Stimulated activated CD4-positive, alpha-beta T cell treated with anti-CD3 and anti-CD28 coated beads, Interleukin-1b, Interleukin-23, amount 100 ng/mL, for 4 hours (primary cell): ENCODE results near the gene EFCAB10.

Experiments used
- DNase-seq, 2 donors: peaks; one replicate each; pipeline ENCODE4 v3.0.0-alpha.2; 2020; ENCODE audit warnings: low read depth in 2 of 2

Gene EFCAB10

GRCh38 chr7:105581066-105581811, at the start of gene EFCAB10:
Gene EFCAB10, minus strand, starts transcription at chr7:105581493. Its CDS starts 30 bp downstream, at chr7:105581463.
- DNase-seq, result peak; percentile 4 to 26

- no peak for DNase-seq
Measured at GRCh38 chr7:105625986-105626385, 44.7 kb upstream of the EFCAB10 start.

GRCh38 chr7:105623906-105624305, 42.6 kb upstream of the EFCAB10 start:
- DNase-seq, result no peak

GRCh38 chr7:105623378-105623777, 42.1 kb upstream of the EFCAB10 start:
- DNase-seq, result no peak

- no peak for DNase-seq
Measured at GRCh38 chr7:105622106-105622731, 40.9 kb upstream of the EFCAB10 start.

- DNase-seq, result no peak
Measured at GRCh38 chr7:105621617-105622016, 40.3 kb upstream of the EFCAB10 start.

- DNase-seq, result no peak
Measured at GRCh38 chr7:105621176-105621575, 39.9 kb upstream of the EFCAB10 start.

- no peak for DNase-seq
Measured at GRCh38 chr7:105619590-105619989, 38.3 kb upstream of the EFCAB10 start.

GRCh38 chr7:105618016-105618296, 36.7 kb upstream of the EFCAB10 start:
- DNase-seq, result no peak

GRCh38 chr7:105617280-105618015, 36.2 kb upstream of the EFCAB10 start:
- DNase-seq, result no peak

GRCh38 chr7:105614341-105614840, 33.1 kb upstream of the EFCAB10 start:
- no peak for DNase-seq

- no peak for DNase-seq
Measured at GRCh38 chr7:105613611-105614330, 32.5 kb upstream of the EFCAB10 start.

GRCh38 chr7:105612806-105613205, 31.5 kb upstream of the EFCAB10 start:
- DNase-seq, result no peak

- DNase-seq, result no peak
Measured at GRCh38 chr7:105611856-105612775, 30.8 kb upstream of the EFCAB10 start.

- DNase-seq, result no peak
Measured at GRCh38 chr7:105610165-105610930, 29.1 kb upstream of the EFCAB10 start.

- DNase-seq, result no peak
Measured at GRCh38 chr7:105602325-105603305, 21.3 kb upstream of the EFCAB10 start.

GRCh38 chr7:105600720-105601550, 19.6 kb upstream of the EFCAB10 start:
- no peak for DNase-seq

- no peak for DNase-seq
Measured at GRCh38 chr7:105599551-105599950, 18.3 kb upstream of the EFCAB10 start.
